Coronary artery (tissue), 2 donors: ENCODE results near the gene TNFRSF6B.
A peak's percentile ranks its signal among the peaks of the same experiment; 100 is the strongest.

Experiments used
- DNase-seq: peaks from one replicate; pipeline ENCODE4 v3.0.0-alpha.2; 2017; ENCODE audit warnings: low spot score
- H3K27ac ChIP-seq, 2 donors: fragments of 200-600 bp; sonication (generic); one replicate each; pipeline ENCODE4 v1.5.1; 2016 to 2019
- H3K4me3 ChIP-seq: fragments of 200-600 bp; sonication (generic); 2 replicates; pipeline ENCODE4 v1.5.1; 2016; ENCODE audit warnings: mild to moderate bottlenecking, moderate library complexity
- CTCF ChIP-seq: fragments of 200-600 bp; sonication (generic); IDR thresholded peaks from one replicate; pipeline ENCODE4 v1.5.1; 2019; ENCODE audit warnings: antibody characterized with exemption

The TNFRSF6B gene

GRCh38 chr20:63733579-63734081 is 37.2 kb downstream of the TNFRSF6B start:
- no peak for DNase-seq
- TF ChIP-seq CTCF: no peak
- H3K27ac ChIP-seq: no peak overlapping the region
- no peak overlapping the region for H3K4me3 ChIP-seq

- TF ChIP-seq CTCF: no peak
- H3K27ac ChIP-seq: no peak overlapping the region
- no peak for DNase-seq
- no peak overlapping the region for H3K4me3 ChIP-seq
Observed at GRCh38 chr20:63734111-63734945, 37.9 kb downstream of the TNFRSF6B start.

- no peak overlapping the region for H3K4me3 ChIP-seq
- no peak for DNase-seq
Observed at GRCh38 chr20:63734946-63735858, 38.8 kb downstream of the TNFRSF6B start.

GRCh38 chr20:63735859-63736718 is 39.6 kb downstream of the TNFRSF6B start, which contains the start of gene LIME1:
Gene LIME1, plus strand, starts transcription at chr20:63736664. Its CDS starts 886 bp downstream, at chr20:63737550.
- no peak for DNase-seq
- Histone ChIP-seq H3K27ac (no peak within 1 kb of the TSS), H3K4me3 (peak within 1 kb of the TSS; percentile 78)
- TF ChIP-seq CTCF: no peak

More at GRCh38 chr20:63734946-63735858, 38.8 kb downstream of the TNFRSF6B start:
- H3K27ac ChIP-seq: no peak overlapping the region
- TF ChIP-seq CTCF: no peak

- peak; percentile 76 for DNase-seq
- Histone ChIP-seq H3K27ac (no peak overlapping the region), H3K4me3 (peak overlapping the region; percentile 78)
- TF ChIP-seq CTCF: no peak
Observed at GRCh38 chr20:63736893-63737694, 40.6 kb downstream of the TNFRSF6B start.

- Histone ChIP-seq H3K4me3 (peak overlapping the region; percentile 78), H3K27ac (peak overlapping the region in 1 of 2 donors; percentile 93)
Observed at GRCh38 chr20:63737695-63737944, 41.2 kb downstream of the TNFRSF6B start.

More at GRCh38 chr20:63737695-63737944, 41.2 kb downstream of the TNFRSF6B start:
- DNase-seq: no peak
- TF ChIP-seq CTCF: no peak
